WTC11 (cell line): Measurements from ENCODE around the gene LCT.

Experiments
- AFF4 ChIP-seq: sonication (generic); formaldehyde crosslinking; IDR thresholded peaks from 2 replicates; pipeline ENCODE4 v1.8.1; 2023; ENCODE audit warnings: mild to moderate bottlenecking, missing genetic modification reagents, borderline replicate concordance
- ETV6 ChIP-seq: sonication (generic); formaldehyde crosslinking; IDR thresholded peaks from 2 replicates; pipeline ENCODE4 v1.8.1; 2022; ENCODE audit warnings: mild to moderate bottlenecking, missing genetic modification reagents
- MAX ChIP-seq: sonication (generic); formaldehyde crosslinking; IDR thresholded peaks from 2 replicates; pipeline ENCODE4 v1.8.0; 2022; ENCODE audit warnings: mild to moderate bottlenecking, missing genetic modification reagents
- MXD4 ChIP-seq: fragments of 250-450 bp; sonication (Bioruptor Pico); IDR thresholded peaks from 2 replicates; pipeline ENCODE4 v1.8.0; 2021; ENCODE audit warnings: mild to moderate bottlenecking, moderate library complexity, borderline replicate concordance
- NR2C2 ChIP-seq: sonication (generic); formaldehyde crosslinking; IDR thresholded peaks from 2 replicates; pipeline ENCODE4 v1.8.0; 2022; ENCODE audit warnings: mild to moderate bottlenecking, missing genetic modification reagents
- SP1 ChIP-seq: sonication (generic); formaldehyde crosslinking; conservative IDR thresholded peaks from 2 replicates; pipeline ENCODE4 v1.8.1; 2022; ENCODE audit warnings: missing genetic modification reagents
- TEAD4 ChIP-seq: sonication (generic); formaldehyde crosslinking; IDR thresholded peaks from 2 replicates; pipeline ENCODE4 v1.8.0; 2022; ENCODE audit warnings: mild to moderate bottlenecking, missing genetic modification reagents
- TP53 ChIP-seq: sonication (generic); formaldehyde crosslinking; IDR thresholded peaks from 2 replicates; pipeline ENCODE4 v1.8.1; 2023; ENCODE audit warnings: mild to moderate bottlenecking, missing genetic modification reagents
- ZBTB21 ChIP-seq: sonication (generic); formaldehyde crosslinking; IDR thresholded peaks from 2 replicates; pipeline ENCODE4 v1.8.1; 2023; ENCODE audit warnings: mild to moderate bottlenecking, missing genetic modification reagents, borderline replicate concordance
- ZNF138 ChIP-seq: sonication (generic); formaldehyde crosslinking; conservative IDR thresholded peaks from 2 replicates; pipeline ENCODE4 v1.8.1; 2022; ENCODE audit warnings: mild to moderate bottlenecking, moderate library complexity, missing genetic modification reagents
- ZNF281 ChIP-seq: sonication (generic); formaldehyde crosslinking; IDR thresholded peaks from 2 replicates; pipeline ENCODE4 v1.8.0; 2023; ENCODE audit warnings: mild to moderate bottlenecking, missing genetic modification reagents
- ZNF416 ChIP-seq: fragments of 250-450 bp; sonication (Bioruptor Pico); IDR thresholded peaks from 2 replicates; pipeline ENCODE4 v1.9.0; 2021; ENCODE audit warnings: mild to moderate bottlenecking, inconsistent platforms
- TF ChIP-seq, protein P1 (sequence below): fragments of 200-600 bp; IDR thresholded peaks from 2 replicates; pipeline ENCODE4 v1.8.0; 2022; ENCODE audit warnings: antibody characterized with exemption

DNA sequence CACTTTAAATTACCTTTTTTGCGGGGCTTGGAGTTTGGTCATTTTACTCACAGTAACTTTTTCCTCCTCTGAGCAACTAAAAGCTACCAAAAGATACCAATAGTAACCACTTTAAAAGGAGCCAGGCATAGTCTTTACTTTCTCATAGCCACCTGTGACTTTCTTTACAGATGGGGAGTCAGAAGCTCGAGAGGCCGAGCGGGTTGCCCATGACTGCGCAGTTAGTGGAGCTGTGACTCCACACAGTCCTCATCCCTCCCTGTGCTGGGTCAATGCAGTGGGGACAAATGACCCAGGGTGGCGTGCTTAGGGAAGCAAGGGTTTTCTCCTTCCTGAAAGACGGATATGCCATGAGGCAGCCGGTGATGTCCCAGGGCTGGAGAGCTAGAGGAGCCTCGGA lies 11.9 kb downstream of the LCT start:
- TF ChIP-seq TEAD4 (CRISPR knock-in tag) (no peak), AFF4 (no peak), ZNF281 (no peak), TP53 (CRISPR knock-in tag) (no peak), SP1 (CRISPR knock-in tag) (no peak), ZNF416 (CRISPR knock-in tag) (no peak), MXD4 (CRISPR knock-in tag) (no peak), ZNF138 (CRISPR knock-in tag) (no peak), ZBTB21 (CRISPR knock-in tag) (no peak), MAX (CRISPR knock-in tag) (no peak), NR2C2 (CRISPR knock-in tag) (no peak), ETV6 (CRISPR knock-in tag) (no peak)
- TF ChIP-seq, protein P1, sequence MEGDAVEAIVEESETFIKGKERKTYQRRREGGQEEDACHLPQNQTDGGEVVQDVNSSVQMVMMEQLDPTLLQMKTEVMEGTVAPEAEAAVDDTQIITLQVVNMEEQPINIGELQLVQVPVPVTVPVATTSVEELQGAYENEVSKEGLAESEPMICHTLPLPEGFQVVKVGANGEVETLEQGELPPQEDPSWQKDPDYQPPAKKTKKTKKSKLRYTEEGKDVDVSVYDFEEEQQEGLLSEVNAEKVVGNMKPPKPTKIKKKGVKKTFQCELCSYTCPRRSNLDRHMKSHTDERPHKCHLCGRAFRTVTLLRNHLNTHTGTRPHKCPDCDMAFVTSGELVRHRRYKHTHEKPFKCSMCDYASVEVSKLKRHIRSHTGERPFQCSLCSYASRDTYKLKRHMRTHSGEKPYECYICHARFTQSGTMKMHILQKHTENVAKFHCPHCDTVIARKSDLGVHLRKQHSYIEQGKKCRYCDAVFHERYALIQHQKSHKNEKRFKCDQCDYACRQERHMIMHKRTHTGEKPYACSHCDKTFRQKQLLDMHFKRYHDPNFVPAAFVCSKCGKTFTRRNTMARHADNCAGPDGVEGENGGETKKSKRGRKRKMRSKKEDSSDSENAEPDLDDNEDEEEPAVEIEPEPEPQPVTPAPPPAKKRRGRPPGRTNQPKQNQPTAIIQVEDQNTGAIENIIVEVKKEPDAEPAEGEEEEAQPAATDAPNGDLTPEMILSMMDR: no peak
